ENCODE results near the gene ERC1.

- TF ChIP-seq CTCF (IDR thresholded peaks at IDR 0.05) (no peak), E2F6 (IDR thresholded peaks at IDR 0.05; ENCODE audit: borderline replicate concordance, low read depth) (no peak), REST (IDR thresholded peaks at IDR 0.05) (no peak), SMC3 (IDR thresholded peaks at IDR 0.05) (no peak), RCOR1 (IDR thresholded peaks at IDR 0.05; ENCODE audit: low read depth, low read length) (no peak), TP53 (CRISPR knock-in tag; IDR thresholded peaks at IDR 0.05) (no peak), POLR2A (IDR thresholded peaks at IDR 0.05; ENCODE audit: low read length) (no peak), PHF8 (IDR thresholded peaks at IDR 0.05; ENCODE audit: borderline replicate concordance, low read depth) (no peak), NR3C1 (IDR thresholded peaks at IDR 0.05) (no peak), JUN (IDR thresholded peaks at IDR 0.05) (no peak), CHD2 (IDR thresholded peaks at IDR 0.05; ENCODE audit: low read length, partially characterized antibody) (no peak), JUNB (IDR thresholded peaks at IDR 0.05) (no peak)
Measured at GRCh38 chr12:1367331-1368291, 376.6 kb downstream of the ERC1 start.
